ENCODE results near the gene SRRD.

The SRRD gene

GRCh38 chr22:26496456-26496855 lies 12.8 kb downstream of the SRRD start:
- DNase-seq (no peak), ATAC-seq (ENCODE audit: insufficient read depth, low read depth) (no peak)
- Histone ChIP-seq H3K4me1 (ENCODE audit: insufficient read depth, low read length) (0 out of 2 replicates have a peak, but pooled peaks cover 6% of the 10 kb centered on the region), H3K79me2 (ENCODE audit: insufficient read depth, low read length) (peaks cover 12% of the 10 kb centered on the region; the same call in 1 of the 2 replicates), H3K9ac (ENCODE audit: low read depth, low read length) (no peak overlapping the region), H3K4me3 (ENCODE audit: low read depth in 1 of 2, low read length in 2 of 2) (no peak overlapping the region), H3K27me3 (ENCODE audit: insufficient read depth, low read length, poor library complexity) (no peaks in the 10 kb centered on the region), H3K9me3 (ENCODE audit: insufficient read depth, low read length, severe bottlenecking) (no peaks in the 10 kb centered on the region), H3K36me3 (ENCODE audit: insufficient read depth, low read length) (peaks cover 90% of the 10 kb centered on the region), H2AFZ (ENCODE audit: low read depth, low read length) (no peak overlapping the region), H3K27ac (ENCODE audit: low read length) (no peak overlapping the region), H3K4me2 (ENCODE audit: insufficient read depth, low read length) (no peak overlapping the region), H4K20me1 (ENCODE audit: insufficient read depth, low read length) (peaks cover 10% of the 10 kb centered on the region; the same call in 1 of the 2 replicates)
- no peak for TF ChIP-seq EZH2 (IDR thresholded peaks at IDR 0.05; ENCODE audit: borderline replicate concordance, low read depth, low read length, severe bottlenecking)

DNA sequence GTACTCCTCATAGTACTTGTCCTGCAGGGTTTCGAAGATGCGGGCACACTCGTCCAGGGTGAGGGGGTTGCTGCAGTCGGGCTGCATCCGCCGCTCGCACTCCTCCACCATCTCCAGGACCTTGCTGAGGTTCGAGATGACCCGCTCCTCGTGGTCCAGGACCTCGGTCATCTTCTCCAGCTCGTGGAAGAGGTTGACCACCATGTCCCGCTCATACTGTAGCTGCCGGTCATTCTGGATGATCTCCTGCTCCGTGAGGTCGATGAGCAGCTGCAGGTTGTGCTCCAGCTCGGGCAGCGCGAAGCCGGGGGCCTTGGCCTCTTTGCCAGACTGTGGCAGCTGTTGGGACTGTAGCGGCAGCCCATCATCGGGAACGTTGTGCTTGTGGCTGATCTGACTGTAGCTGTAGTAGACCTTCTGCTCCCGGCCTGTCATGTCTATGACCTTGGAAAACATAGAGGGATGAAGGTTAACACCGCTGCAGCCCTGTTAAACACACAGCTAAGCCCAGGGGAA lies 15.6 kb downstream of the SRRD start:
- H3K4me3 ChIP-seq (ENCODE audit: low read depth in 1 of 2, low read length in 2 of 2): no peak overlapping the region
- H3K79me2 ChIP-seq (ENCODE audit: insufficient read depth, low read length): peaks cover 3% of the 10 kb centered on the region; the same call in 1 of the 2 replicates
- H3K4me2 ChIP-seq (ENCODE audit: insufficient read depth, low read length): no peak overlapping the region
- DNase-seq (no peak), ATAC-seq (ENCODE audit: insufficient read depth, low read depth) (no peak)
- peaks cover 87% of the 10 kb centered on the region for H3K36me3 ChIP-seq (ENCODE audit: insufficient read depth, low read length)
- H4K20me1 ChIP-seq (ENCODE audit: insufficient read depth, low read length): peaks cover 10% of the 10 kb centered on the region; the same call in 1 of the 2 replicates
- H2AFZ ChIP-seq (ENCODE audit: low read depth, low read length): no peak overlapping the region
- H3K4me1 ChIP-seq (ENCODE audit: insufficient read depth, low read length): peaks cover 20% of the 10 kb centered on the region
- no peaks in the 10 kb centered on the region for H3K27me3 ChIP-seq (ENCODE audit: insufficient read depth, low read length, poor library complexity)
- H3K27ac ChIP-seq (ENCODE audit: low read length): no peak overlapping the region
- H3K9ac ChIP-seq (ENCODE audit: low read depth, low read length): no peak overlapping the region
- H3K9me3 ChIP-seq (ENCODE audit: insufficient read depth, low read length, severe bottlenecking): no peaks in the 10 kb centered on the region
- no peak for TF ChIP-seq EZH2 (IDR thresholded peaks at IDR 0.05; ENCODE audit: borderline replicate concordance, low read depth, low read length, severe bottlenecking)
- TF ChIP-seq, protein P1, sequence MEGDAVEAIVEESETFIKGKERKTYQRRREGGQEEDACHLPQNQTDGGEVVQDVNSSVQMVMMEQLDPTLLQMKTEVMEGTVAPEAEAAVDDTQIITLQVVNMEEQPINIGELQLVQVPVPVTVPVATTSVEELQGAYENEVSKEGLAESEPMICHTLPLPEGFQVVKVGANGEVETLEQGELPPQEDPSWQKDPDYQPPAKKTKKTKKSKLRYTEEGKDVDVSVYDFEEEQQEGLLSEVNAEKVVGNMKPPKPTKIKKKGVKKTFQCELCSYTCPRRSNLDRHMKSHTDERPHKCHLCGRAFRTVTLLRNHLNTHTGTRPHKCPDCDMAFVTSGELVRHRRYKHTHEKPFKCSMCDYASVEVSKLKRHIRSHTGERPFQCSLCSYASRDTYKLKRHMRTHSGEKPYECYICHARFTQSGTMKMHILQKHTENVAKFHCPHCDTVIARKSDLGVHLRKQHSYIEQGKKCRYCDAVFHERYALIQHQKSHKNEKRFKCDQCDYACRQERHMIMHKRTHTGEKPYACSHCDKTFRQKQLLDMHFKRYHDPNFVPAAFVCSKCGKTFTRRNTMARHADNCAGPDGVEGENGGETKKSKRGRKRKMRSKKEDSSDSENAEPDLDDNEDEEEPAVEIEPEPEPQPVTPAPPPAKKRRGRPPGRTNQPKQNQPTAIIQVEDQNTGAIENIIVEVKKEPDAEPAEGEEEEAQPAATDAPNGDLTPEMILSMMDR (IDR thresholded peaks at IDR 0.05; ENCODE audit: borderline replicate concordance, extremely low read depth, low read length, poor library complexity, severe bottlenecking): no peak

DNA sequence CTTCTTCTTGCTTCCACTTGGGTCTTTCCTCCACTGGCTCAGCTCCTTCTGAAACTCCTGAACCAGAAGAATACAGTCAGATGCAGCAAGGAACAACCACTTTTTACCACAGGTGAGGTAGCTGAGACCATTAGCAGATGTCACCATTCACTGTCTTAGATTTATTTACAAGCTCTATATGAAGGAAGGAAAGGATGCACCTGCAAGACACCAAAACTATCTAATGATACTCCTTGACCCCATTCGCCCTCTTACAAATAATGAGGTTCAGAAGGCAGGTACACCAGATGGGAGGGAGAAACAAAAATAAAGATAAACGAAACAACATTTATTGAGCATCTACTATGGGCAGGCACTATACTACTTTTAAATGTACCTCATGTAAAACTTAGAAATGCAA lies 18.3 kb downstream of the SRRD start:
- Histone ChIP-seq H2AFZ (ENCODE audit: low read depth, low read length) (no peak overlapping the region), H3K4me1 (ENCODE audit: insufficient read depth, low read length) (peaks cover 37% of the 10 kb centered on the region), H3K4me3 (ENCODE audit: low read depth in 1 of 2, low read length in 2 of 2) (no peak overlapping the region), H3K79me2 (ENCODE audit: insufficient read depth, low read length) (0 out of 2 replicates have a peak, but pooled peaks cover 3% of the 10 kb centered on the region), H3K27me3 (ENCODE audit: insufficient read depth, low read length, poor library complexity) (no peaks in the 10 kb centered on the region), H3K9ac (ENCODE audit: low read depth, low read length) (no peak overlapping the region), H3K27ac (ENCODE audit: low read length) (no peak overlapping the region), H4K20me1 (ENCODE audit: insufficient read depth, low read length) (peaks cover 4% of the 10 kb centered on the region; the same call in 1 of the 2 replicates), H3K36me3 (ENCODE audit: insufficient read depth, low read length) (peaks cover 88% of the 10 kb centered on the region), H3K4me2 (ENCODE audit: insufficient read depth, low read length) (no peak overlapping the region), H3K9me3 (ENCODE audit: insufficient read depth, low read length, severe bottlenecking) (no peaks in the 10 kb centered on the region)
- ATAC-seq (ENCODE audit: insufficient read depth, low read depth): no peak
- DNase-seq: no peak
- no peak for TF ChIP-seq EZH2 (IDR thresholded peaks at IDR 0.05; ENCODE audit: borderline replicate concordance, low read depth, low read length, severe bottlenecking)

DNA sequence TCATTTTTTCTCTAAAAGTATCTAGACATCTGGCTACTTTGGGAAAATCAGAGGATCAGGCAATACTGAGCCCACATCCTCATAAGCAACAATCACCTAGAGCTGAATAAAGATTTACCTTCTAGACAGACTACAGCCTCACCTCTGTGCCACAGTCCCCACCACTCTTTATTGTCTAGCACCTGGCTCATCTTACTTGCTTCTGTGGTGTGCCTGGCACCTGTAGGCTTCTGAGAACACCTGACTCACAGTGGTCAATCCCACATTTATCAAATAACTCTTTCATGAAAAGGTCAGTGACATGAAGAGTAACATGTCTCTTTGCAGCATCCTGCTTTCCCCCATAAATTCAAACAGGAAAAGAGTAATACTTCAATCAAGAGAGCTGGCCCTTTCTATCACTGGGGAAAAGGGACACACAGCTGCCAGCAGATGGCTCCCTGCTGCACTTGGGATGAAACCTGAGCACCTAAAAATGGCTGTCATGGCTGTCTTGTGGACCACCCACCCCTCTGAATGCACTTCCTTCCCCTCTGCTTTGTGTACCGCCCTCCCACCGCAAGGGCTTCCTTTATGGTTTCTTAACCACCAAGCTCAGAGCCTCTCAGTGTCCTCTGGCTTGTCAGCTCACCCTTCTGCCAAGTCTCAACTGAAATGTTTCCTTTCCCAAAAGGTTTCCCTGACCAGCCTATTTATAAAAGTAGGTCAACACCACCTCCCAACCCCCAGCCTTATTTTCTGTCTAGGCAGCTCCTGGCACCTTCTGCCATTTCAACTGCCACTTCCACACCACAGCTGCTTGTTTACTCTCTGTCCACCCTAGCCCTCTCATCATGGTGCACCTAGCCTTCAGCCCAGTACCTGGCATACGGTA lies 19.2 kb downstream of the SRRD start:
- no peaks in the 10 kb centered on the region for H4K20me1 ChIP-seq (ENCODE audit: insufficient read depth, low read length)
- peak overlapping the region; percentile 88 for H3K27ac ChIP-seq (ENCODE audit: low read length)
- peak overlapping the region; percentile 42 for H2AFZ ChIP-seq (ENCODE audit: low read depth, low read length)
- H3K27me3 ChIP-seq (ENCODE audit: insufficient read depth, low read length, poor library complexity): no peaks in the 10 kb centered on the region
- DNase-seq (peak; percentile 94), ATAC-seq (ENCODE audit: insufficient read depth, low read depth) (peak; percentile 99)
- peaks cover 37% of the 10 kb centered on the region for H3K4me1 ChIP-seq (ENCODE audit: insufficient read depth, low read length)
- TF ChIP-seq, protein P1 (IDR thresholded peaks at IDR 0.05; ENCODE audit: borderline replicate concordance, extremely low read depth, low read length, poor library complexity, severe bottlenecking): peak; percentile 95
- TF ChIP-seq EZH2 (IDR thresholded peaks at IDR 0.05; ENCODE audit: borderline replicate concordance, low read depth, low read length, severe bottlenecking): no peak
- H3K79me2 ChIP-seq (ENCODE audit: insufficient read depth, low read length): 0 out of 2 replicates have a peak, but pooled peaks cover 3% of the 10 kb centered on the region
- H3K4me3 ChIP-seq (ENCODE audit: low read depth in 1 of 2, low read length in 2 of 2): peak overlapping the region in 1 of 2 experiments; percentile 10; a peak in 2 of 4 replicates
- peaks cover 85% of the 10 kb centered on the region for H3K36me3 ChIP-seq (ENCODE audit: insufficient read depth, low read length)
- no peaks in the 10 kb centered on the region for H3K9me3 ChIP-seq (ENCODE audit: insufficient read depth, low read length, severe bottlenecking)
- H3K4me2 ChIP-seq (ENCODE audit: insufficient read depth, low read length): peak overlapping the region; percentile 48
- peak overlapping the region; percentile 34 for H3K9ac ChIP-seq (ENCODE audit: low read depth, low read length)
